Smooth muscle cell (in vitro differentiated cells): ENCODE measurements around the gene CNRIP1. TPM values are rescaled to one million over a fixed set of nuclear protein-coding genes. Genes with fewer than 3 reads are reported as not detected.
"Not testable (repeated sequence)": the region's sequence is repeated elsewhere in the genome, so short reads cannot be mapped to it uniquely, and the experiment has no call there.

Source experiments
- DNase-seq: peaks from one replicate; lab custom pipeline; 2025; ENCODE audit not compliant: unreplicated experiment; lab: John Stamatoyannopoulos, UW
- H2AFZ ChIP-seq: fragments of 200-600 bp; sonication (generic); 2 replicates; pipeline ENCODE4 v1.6.0; 2016; ENCODE audit warnings: antibody characterized with exemption, low read depth, mild to moderate bottlenecking
- H3F3A ChIP-seq: fragments of 200-600 bp; sonication (generic); 2 replicates; pipeline ENCODE4 v1.6.0; 2017; ENCODE audit warnings: antibody characterized with exemption, low read depth
- H3K27ac ChIP-seq: fragments of 200-600 bp; sonication (generic); 2 replicates; pipeline ENCODE4 v1.5.1; 2016; ENCODE audit warnings: low read depth, mild to moderate bottlenecking
- H3K27me3 ChIP-seq: fragments of 200-600 bp; sonication (generic); 2 replicates; pipeline ENCODE4 v1.6.1; 2016; ENCODE audit warnings: low read depth, mild to moderate bottlenecking
- H3K36me3 ChIP-seq: fragments of 200-600 bp; sonication (generic); 2 replicates; pipeline ENCODE4 v1.5.1; 2016; ENCODE audit warnings: low read depth
- H3K4me1 ChIP-seq: fragments of 200-600 bp; sonication (generic); 2 replicates; pipeline ENCODE4 v1.5.1; 2016; ENCODE audit warnings: low read depth
- H3K4me2 ChIP-seq: fragments of 200-600 bp; sonication (generic); 2 replicates; pipeline ENCODE4 v1.6.0; 2016; ENCODE audit warnings: mild to moderate bottlenecking
- H3K4me3 ChIP-seq: fragments of 200-600 bp; sonication (generic); 2 replicates; pipeline ENCODE4 v1.5.1; 2016; ENCODE audit warnings: mild to moderate bottlenecking
- H3K79me2 ChIP-seq: fragments of 200-600 bp; sonication (generic); 2 replicates; pipeline ENCODE4 v1.6.0; 2016; ENCODE audit warnings: low read depth, mild to moderate bottlenecking
- H3K9ac ChIP-seq: fragments of 200-600 bp; sonication (generic); 2 replicates; pipeline ENCODE4 v1.6.0; 2016; ENCODE audit warnings: low read depth
- H3K9me3 ChIP-seq: fragments of 200-600 bp; sonication (generic); replicated peaks from 2 replicates; pipeline ENCODE4 v1.5.1; 2016; ENCODE audit warnings: low read depth
- H4K20me1 ChIP-seq: fragments of 200-600 bp; sonication (generic); 2 replicates; pipeline ENCODE4 v1.6.0; 2016; ENCODE audit warnings: low read depth
- WGBS: methylation state at CpG from one replicate; pipeline ENCODE4 v1.1.7; 2016; ENCODE audit warnings: low lambda C conversion rate; 5-methylcytosine and 5-hydroxymethylcytosine counted together
- polyA plus RNA-seq: library from polyadenylated mRNA; unstranded; fragments of >200 nt; fragmentation: Nextera tagmentation; extraction: Ambion mirVana; gene quantifications from 2 replicates; pipeline ENCODE4 v1.2.1, GENCODE V29; 2016
- total RNA-seq: library from RNA; depleted of rRNA; stranded (reverse); fragments of >200 nt; gene quantifications from 2 replicates; pipeline ENCODE4 v1.2.3, GENCODE V29; 2014
- TF ChIP-seq, protein P1 (sequence below): fragments of 200-600 bp; sonication (generic); IDR thresholded peaks from 2 replicates; pipeline ENCODE4 v1.5.1; 2017; ENCODE audit warnings: borderline replicate concordance, mild to moderate bottlenecking, antibody characterized with exemption; ENCODE audit not compliant: insufficient read depth, poor library complexity, severe bottlenecking

CNRIP1 gene
- total and polyA plus RNA-seq, 2 experiments from 2014 or later = 1.7 to 3.0 TPM

GRCh38 chr2:68356599-68357239 is 37.0 kb upstream of the CNRIP1 start:
- H3F3A ChIP-seq = no peaks in the 10 kb centered on the region
- no peaks in the 10 kb centered on the region for H3K79me2 ChIP-seq
- H3K9me3 ChIP-seq = no peaks in the 10 kb centered on the region
- H3K9ac ChIP-seq = no peak overlapping the region
- DNase-seq = no peak
- TF ChIP-seq, protein P1, sequence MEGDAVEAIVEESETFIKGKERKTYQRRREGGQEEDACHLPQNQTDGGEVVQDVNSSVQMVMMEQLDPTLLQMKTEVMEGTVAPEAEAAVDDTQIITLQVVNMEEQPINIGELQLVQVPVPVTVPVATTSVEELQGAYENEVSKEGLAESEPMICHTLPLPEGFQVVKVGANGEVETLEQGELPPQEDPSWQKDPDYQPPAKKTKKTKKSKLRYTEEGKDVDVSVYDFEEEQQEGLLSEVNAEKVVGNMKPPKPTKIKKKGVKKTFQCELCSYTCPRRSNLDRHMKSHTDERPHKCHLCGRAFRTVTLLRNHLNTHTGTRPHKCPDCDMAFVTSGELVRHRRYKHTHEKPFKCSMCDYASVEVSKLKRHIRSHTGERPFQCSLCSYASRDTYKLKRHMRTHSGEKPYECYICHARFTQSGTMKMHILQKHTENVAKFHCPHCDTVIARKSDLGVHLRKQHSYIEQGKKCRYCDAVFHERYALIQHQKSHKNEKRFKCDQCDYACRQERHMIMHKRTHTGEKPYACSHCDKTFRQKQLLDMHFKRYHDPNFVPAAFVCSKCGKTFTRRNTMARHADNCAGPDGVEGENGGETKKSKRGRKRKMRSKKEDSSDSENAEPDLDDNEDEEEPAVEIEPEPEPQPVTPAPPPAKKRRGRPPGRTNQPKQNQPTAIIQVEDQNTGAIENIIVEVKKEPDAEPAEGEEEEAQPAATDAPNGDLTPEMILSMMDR = no peak
- H4K20me1 ChIP-seq = no peaks in the 10 kb centered on the region
- no peak overlapping the region for H2AFZ ChIP-seq
- no peak overlapping the region for H3K4me3 ChIP-seq
- no peaks in the 10 kb centered on the region for H3K27me3 ChIP-seq
- no peak overlapping the region for H3K27ac ChIP-seq
- 91% methylated on average over 4 of the region's 4 CpGs for WGBS
- no peaks in the 10 kb centered on the region for H3K4me1 ChIP-seq
- no peak overlapping the region for H3K4me2 ChIP-seq
- H3K36me3 ChIP-seq = no peaks in the 10 kb centered on the region

DNA sequence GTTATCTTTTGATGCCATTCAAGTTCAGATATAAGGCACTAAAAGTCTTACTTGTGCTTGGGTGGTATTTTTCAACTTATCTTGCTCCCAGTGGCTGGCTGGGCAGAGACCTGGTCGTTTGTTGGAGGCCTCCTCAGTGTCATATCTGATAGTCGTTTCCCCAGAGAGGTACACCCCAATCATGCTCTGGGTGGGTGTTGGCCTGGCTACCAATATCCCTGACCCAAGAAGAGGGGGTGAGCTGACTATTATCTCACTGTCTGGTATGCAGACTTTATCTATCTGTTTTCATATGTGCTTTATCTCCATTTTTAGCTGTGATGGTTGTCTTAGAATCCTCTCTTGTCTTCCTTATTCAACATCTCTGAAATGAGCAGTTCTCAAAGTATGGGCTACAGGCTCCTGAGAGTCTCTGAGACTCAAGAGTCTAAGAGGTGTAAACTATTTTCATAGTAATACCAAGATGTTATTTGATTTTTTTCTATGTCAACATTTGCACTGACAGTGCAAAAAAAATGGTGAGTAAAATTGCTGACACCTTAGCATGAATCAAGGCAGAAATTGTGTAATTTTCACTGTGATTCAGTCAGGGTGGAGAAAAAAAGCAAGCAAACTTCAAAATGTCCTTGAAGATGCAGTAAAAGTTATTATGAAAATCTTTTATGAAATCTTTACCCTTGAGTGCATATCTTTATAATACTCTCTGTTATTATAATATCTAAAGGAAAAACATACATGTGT is 33.1 kb upstream of the CNRIP1 start:
- Histone ChIP-seq H3K9ac (no peak overlapping the region), H3K9me3 (no peaks in the 10 kb centered on the region), H3K79me2 (no peaks in the 10 kb centered on the region), H3K27ac (no peak overlapping the region), H3F3A (no peaks in the 10 kb centered on the region), H3K27me3 (no peaks in the 10 kb centered on the region), H4K20me1 (no peaks in the 10 kb centered on the region), H3K4me2 (no peak overlapping the region), H2AFZ (no peak overlapping the region), H3K4me3 (no peak overlapping the region), H3K36me3 (no peaks in the 10 kb centered on the region), H3K4me1 (no peaks in the 10 kb centered on the region)
- TF ChIP-seq, protein P1 = no peak
- no peak for DNase-seq
- 51% methylated on average over 2 of the region's 2 CpGs for WGBS

GRCh38 chr2:68351997-68352396 is 32.2 kb upstream of the CNRIP1 start:
- 92% methylated on average over 6 of the region's 6 CpGs for WGBS
- no peaks in the 10 kb centered on the region for H3F3A ChIP-seq
- H3K4me1 ChIP-seq = no peaks in the 10 kb centered on the region
- TF ChIP-seq, protein P1 = no peak
- no peak overlapping the region for H3K9ac ChIP-seq
- no peak overlapping the region for H2AFZ ChIP-seq
- no peak for DNase-seq
- no peaks in the 10 kb centered on the region for H3K36me3 ChIP-seq
- no peak overlapping the region for H3K27ac ChIP-seq
- H3K79me2 ChIP-seq = no peaks in the 10 kb centered on the region
- H3K27me3 ChIP-seq = no peaks in the 10 kb centered on the region
- H3K9me3 ChIP-seq = no peaks in the 10 kb centered on the region
- H3K4me3 ChIP-seq = no peak overlapping the region
- no peaks in the 10 kb centered on the region for H4K20me1 ChIP-seq
- no peak overlapping the region for H3K4me2 ChIP-seq

- 86% methylated on average over 4 of the region's 4 CpGs for WGBS
Observed at GRCh38 chr2:68349091-68349490, 29.3 kb upstream of the CNRIP1 start.

More at GRCh38 chr2:68349091-68349490, 29.3 kb upstream of the CNRIP1 start:
- not testable (repeated sequence) for H3K27me3 ChIP-seq, H3K4me3 ChIP-seq, H3K4me1 ChIP-seq, H3F3A ChIP-seq, H3K4me2 ChIP-seq, H3K9me3 ChIP-seq, H2AFZ ChIP-seq, H3K79me2 ChIP-seq, H3K27ac ChIP-seq, H4K20me1 ChIP-seq, H3K36me3 ChIP-seq, DNase-seq, H3K9ac ChIP-seq
